ENCODE measurements around the gene INTS11. TPM values are rescaled to one million over a fixed set of nuclear protein-coding genes. Genes with fewer than 3 reads are reported as not detected.
"Not testable (repeated sequence)": the region's sequence is repeated elsewhere in the genome, so short reads cannot be mapped to it uniquely, and the experiment has no call there.

The INTS11 gene
- total RNA-seq, 1 donor from 2014 or later = 151 TPM

- TF ChIP-seq CTCF (IDR thresholded peaks at IDR 0.05) = no peak
- ChIA-PET POLR2A (interaction anchor here (0.9 to 1.3 kb wide), 4 partner anchors 8 to 339 kb away, joined by 3 to 4 read pairs (median 3); partner anchors contain the start of gene CCNL2), CTCF (interaction anchor here (1.2 to 2.0 kb wide), 4 partner anchors 14 to 387 kb away, joined by 4 to 10 read pairs (median 4); no protein-coding TSS in a partner anchor)
- peaks cover 10% of the 10 kb centered on the region for H3K36me3 Mint-ChIP-seq (ENCODE audit: low read depth)
- H3K4me3 Mint-ChIP-seq = no peak overlapping the region
- ATAC-seq (ENCODE audit: low read depth) (no peak), DNase-seq (no peak)
- peaks cover 23% of the 10 kb centered on the region for H3K4me1 Mint-ChIP-seq
- intact Hi-C loops (cut with micrococcal nuclease) = loop anchor here (5.0 kb wide), 1 partner anchor 339 kb away; no protein-coding TSS in a partner anchor
- H3K27ac Mint-ChIP-seq = no peak overlapping the region
- no peaks in the 10 kb centered on the region for H3K27me3 Mint-ChIP-seq
- no peaks in the 10 kb centered on the region for H3K9me3 Mint-ChIP-seq
These were observed 46.9 kb upstream of the INTS11 start for GRCh38 chr1:1371364-1371745.

- CTCF ChIA-PET = interaction anchor here (1.2 to 2.0 kb wide), 4 partner anchors 14 to 386 kb away, joined by 4 to 10 read pairs (median 4); no protein-coding TSS in a partner anchor
- no peak for DNase-seq
- H3K27me3 Mint-ChIP-seq = no peaks in the 10 kb centered on the region
- no peaks in the 10 kb centered on the region for H3K9me3 Mint-ChIP-seq
- no peak for ATAC-seq (ENCODE audit: low read depth)
- POLR2A ChIA-PET = interaction anchor here (0.7 to 1.3 kb wide), 5 partner anchors 8 to 338 kb away, joined by 3 to 4 read pairs (median 3); partner anchors contain the start of gene CCNL2
- H3K4me3 Mint-ChIP-seq = no peak overlapping the region
- no peak for TF ChIP-seq CTCF (IDR thresholded peaks at IDR 0.05)
- peaks cover 10% of the 10 kb centered on the region for H3K36me3 Mint-ChIP-seq (ENCODE audit: low read depth)
- intact Hi-C loops (cut with micrococcal nuclease) = loop anchor here (5.0 kb wide), 1 partner anchor 339 kb away; no protein-coding TSS in a partner anchor
- peaks cover 21% of the 10 kb centered on the region for H3K4me1 Mint-ChIP-seq
- H3K27ac Mint-ChIP-seq = no peak overlapping the region
These were observed 46.4 kb upstream of the INTS11 start for GRCh38 chr1:1370771-1371300.

GRCh38 chr1:1370094-1370493, 45.6 kb upstream of the INTS11 start:
- ATAC-seq (ENCODE audit: low read depth); POLR2A ChIA-PET; H3K27ac Mint-ChIP-seq; H3K4me3 Mint-ChIP-seq; DNase-seq; H3K36me3 Mint-ChIP-seq (ENCODE audit: low read depth); H3K9me3 Mint-ChIP-seq; H3K27me3 Mint-ChIP-seq: not testable (repeated sequence)
- CTCF ChIA-PET = interaction anchor here (1.7 to 1.9 kb wide), 2 partner anchors 18 to 248 kb away, joined by 4 read pairs; no protein-coding TSS in a partner anchor
- H3K4me1 Mint-ChIP-seq = peaks cover 17% of the 10 kb centered on the region
- intact Hi-C loops (cut with micrococcal nuclease) = loop anchor here (5.0 kb wide), 1 partner anchor 338 kb away; no protein-coding TSS in a partner anchor

- CTCF ChIA-PET = no interaction called here
- H3K36me3 Mint-ChIP-seq (ENCODE audit: low read depth) = no peaks in the 10 kb centered on the region
- POLR2A ChIA-PET = no interaction called here
These were observed 42.9 kb upstream of the INTS11 start for GRCh38 chr1:1367315-1367714.

GRCh38 chr1:1366699-1367066, 42.2 kb upstream of the INTS11 start:
- Mint-ChIP-seq H3K27ac (no peak overlapping the region), H3K9me3 (no peaks in the 10 kb centered on the region), H3K36me3 (ENCODE audit: low read depth) (no peaks in the 10 kb centered on the region), H3K27me3 (peaks cover 4% of the 10 kb centered on the region), H3K4me1 (no peaks in the 10 kb centered on the region), H3K4me3 (no peak overlapping the region)
- no peak for TF ChIP-seq CTCF (IDR thresholded peaks at IDR 0.05)
- ChIA-PET CTCF (no interaction called here), POLR2A (no interaction called here)
- ATAC-seq (ENCODE audit: low read depth) (no peak), DNase-seq (no peak)
- intact Hi-C loops (cut with micrococcal nuclease) = no loop called here

More at GRCh38 chr1:1367315-1367714, 42.9 kb upstream of the INTS11 start:
- ATAC-seq (ENCODE audit: low read depth) (no peak), DNase-seq (no peak)
- H3K9me3 Mint-ChIP-seq = no peaks in the 10 kb centered on the region
- peaks cover 4% of the 10 kb centered on the region for H3K4me1 Mint-ChIP-seq
- no peak overlapping the region for H3K27ac Mint-ChIP-seq
- no peak for TF ChIP-seq CTCF (IDR thresholded peaks at IDR 0.05)
- intact Hi-C loops (cut with micrococcal nuclease) = no loop called here
- H3K4me3 Mint-ChIP-seq = no peak overlapping the region
- H3K27me3 Mint-ChIP-seq = no peaks in the 10 kb centered on the region
